Activated B cell treated with CpG ODN at 0.5 μM for 24 hours (primary cell): Measurements from ENCODE around the gene SHFL. TPM values are rescaled to one million over a fixed set of nuclear protein-coding genes. Genes with fewer than 3 reads are reported as not detected.

Experiments used
- ATAC-seq: fragments of 200-7000 bp; cut with Tn5 transposase; one replicate; pipeline ENCODE4 v1.10.0; 2021; ENCODE audit warnings: low read depth, mild to moderate bottlenecking, moderate library complexity
- CTCF ChIA-PET: fragments of 350-600 bp; sonication (Branson Sonifier 250); formaldehyde crosslinking; loops from one replicate; lab custom pipeline; 2021; ENCODE audit warnings: antibody characterized with exemption; lab: Charles Lee
- POLR2A ChIA-PET: fragments of 350-600 bp; sonication (Branson Sonifier 250); formaldehyde crosslinking; loops from one replicate; lab custom pipeline; 2021; ENCODE audit warnings: antibody characterized with exemption; lab: Charles Lee
- DNase-seq: peaks from one replicate; pipeline ENCODE4 v3.0.0; 2022
- H3K27ac Mint-ChIP-seq: one replicate; pipeline ENCODE4 v1.8.0; 2020; ENCODE audit warnings: mixed read lengths
- H3K27me3 Mint-ChIP-seq: one replicate; pipeline ENCODE4 v1.8.0; 2021; ENCODE audit warnings: mixed read lengths
- H3K36me3 Mint-ChIP-seq: one replicate; pipeline ENCODE4 v1.8.0; 2021; ENCODE audit warnings: low read depth, mixed read lengths
- H3K4me1 Mint-ChIP-seq: one replicate; pipeline ENCODE4 v1.8.0; 2021; ENCODE audit warnings: mixed read lengths
- H3K4me3 Mint-ChIP-seq: one replicate; pipeline ENCODE4 v1.8.0; 2020; ENCODE audit warnings: mild to moderate bottlenecking, mixed read lengths
- H3K9me3 Mint-ChIP-seq: one replicate; pipeline ENCODE4 v1.8.0; 2020; ENCODE audit warnings: mixed read lengths
- intact Hi-C: fragments of 100-400 bp; cut with micrococcal nuclease; formaldehyde crosslinking; loops from one replicate; pipeline ENCODE4 v1.15.1; 2024
- total RNA-seq: library from RNA; stranded (reverse); gene quantifications from 2 replicates; pipeline ENCODE4 v1.2.3, GENCODE V29; 2022
- TF ChIP-seq, protein P1 (sequence below): fragments of 200-600 bp; IDR thresholded peaks from one replicate; pipeline ENCODE4 v1.8.0; 2022; ENCODE audit warnings: antibody characterized with exemption, mild to moderate bottlenecking

The SHFL gene
- total RNA-seq, 1 donor from 2014 or later, result 61.3 TPM

DNA sequence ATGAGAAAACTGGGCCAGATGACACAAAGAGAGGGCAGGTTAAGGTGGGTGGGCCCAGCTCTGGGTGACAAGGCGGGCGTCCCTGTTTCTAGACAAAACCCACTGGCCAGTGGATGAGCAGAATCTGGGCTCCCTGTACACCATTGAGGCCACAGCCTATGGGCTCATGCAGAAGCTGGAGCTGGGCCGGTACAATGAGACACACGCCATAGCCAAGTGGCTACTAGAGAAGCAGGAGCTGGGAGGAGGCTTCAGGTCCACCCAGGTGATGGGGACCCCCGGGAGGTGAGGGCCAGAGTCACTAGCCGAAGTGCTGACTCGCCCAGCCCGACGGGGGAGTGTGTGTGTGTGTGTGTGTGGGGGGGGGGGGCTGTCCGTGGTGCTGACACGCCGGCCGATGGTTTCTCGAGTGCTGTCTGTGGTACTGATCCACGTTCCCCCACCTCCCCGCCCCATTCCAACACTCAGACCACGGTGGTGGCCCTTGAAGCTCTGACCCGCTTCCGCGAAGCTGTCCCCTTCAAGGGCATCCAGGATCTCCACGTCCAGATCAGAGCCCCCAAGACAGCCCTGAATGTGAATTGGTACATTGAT is 24.3 kb upstream of the SHFL start:
- POLR2A ChIA-PET, result no interaction called here
- CTCF ChIA-PET, result no interaction called here
- intact Hi-C loops, result no loop called here
- peaks cover 17% of the 10 kb centered on the region for H3K27me3 Mint-ChIP-seq
- ATAC-seq (no peak), DNase-seq (no peak)
- H3K4me1 Mint-ChIP-seq, result no peaks in the 10 kb centered on the region
- no peaks in the 10 kb centered on the region for H3K9me3 Mint-ChIP-seq
- H3K27ac Mint-ChIP-seq, result no peak overlapping the region
- H3K4me3 Mint-ChIP-seq, result no peak overlapping the region
- TF ChIP-seq, protein P1, sequence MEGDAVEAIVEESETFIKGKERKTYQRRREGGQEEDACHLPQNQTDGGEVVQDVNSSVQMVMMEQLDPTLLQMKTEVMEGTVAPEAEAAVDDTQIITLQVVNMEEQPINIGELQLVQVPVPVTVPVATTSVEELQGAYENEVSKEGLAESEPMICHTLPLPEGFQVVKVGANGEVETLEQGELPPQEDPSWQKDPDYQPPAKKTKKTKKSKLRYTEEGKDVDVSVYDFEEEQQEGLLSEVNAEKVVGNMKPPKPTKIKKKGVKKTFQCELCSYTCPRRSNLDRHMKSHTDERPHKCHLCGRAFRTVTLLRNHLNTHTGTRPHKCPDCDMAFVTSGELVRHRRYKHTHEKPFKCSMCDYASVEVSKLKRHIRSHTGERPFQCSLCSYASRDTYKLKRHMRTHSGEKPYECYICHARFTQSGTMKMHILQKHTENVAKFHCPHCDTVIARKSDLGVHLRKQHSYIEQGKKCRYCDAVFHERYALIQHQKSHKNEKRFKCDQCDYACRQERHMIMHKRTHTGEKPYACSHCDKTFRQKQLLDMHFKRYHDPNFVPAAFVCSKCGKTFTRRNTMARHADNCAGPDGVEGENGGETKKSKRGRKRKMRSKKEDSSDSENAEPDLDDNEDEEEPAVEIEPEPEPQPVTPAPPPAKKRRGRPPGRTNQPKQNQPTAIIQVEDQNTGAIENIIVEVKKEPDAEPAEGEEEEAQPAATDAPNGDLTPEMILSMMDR, result no peak
- H3K36me3 Mint-ChIP-seq, result no peaks in the 10 kb centered on the region

DNA sequence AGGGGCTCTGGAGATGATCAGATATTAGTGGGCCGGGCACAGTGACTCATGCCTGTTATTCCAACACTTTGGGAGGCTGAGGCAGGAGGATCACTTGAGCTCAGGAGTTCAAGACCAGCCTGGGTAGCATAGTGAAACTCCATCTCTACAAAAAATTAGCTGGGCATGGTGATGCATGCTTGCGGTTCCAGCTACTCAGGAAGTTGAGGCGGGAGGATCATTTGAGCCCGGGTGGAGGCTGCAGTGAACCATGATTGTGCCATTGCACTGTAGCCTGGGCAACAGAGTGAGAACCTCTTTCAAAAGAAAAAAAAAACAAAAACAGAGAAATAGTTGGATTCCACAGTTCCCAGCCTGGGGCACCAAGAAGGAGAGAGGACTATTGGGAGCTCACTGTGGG is 17.9 kb upstream of the SHFL start:
- Mint-ChIP-seq H3K9me3 (no peaks in the 10 kb centered on the region), H3K36me3 (no peaks in the 10 kb centered on the region), H3K27ac (no peak overlapping the region), H3K4me3 (no peak overlapping the region), H3K27me3 (peaks cover 9% of the 10 kb centered on the region), H3K4me1 (no peaks in the 10 kb centered on the region)
- DNase-seq (no peak), ATAC-seq (no peak)
- ChIA-PET CTCF (no interaction called here), POLR2A (no interaction called here)
- TF ChIP-seq, protein P1, result no peak
- intact Hi-C loops, result no loop called here

- H3K4me1 Mint-ChIP-seq, result no peaks in the 10 kb centered on the region
- TF ChIP-seq, protein P1, result no peak
- peaks cover 7% of the 10 kb centered on the region for H3K27me3 Mint-ChIP-seq
- CTCF ChIA-PET, result no interaction called here
- POLR2A ChIA-PET, result no interaction called here
- DNase-seq (no peak), ATAC-seq (no peak)
- H3K9me3 Mint-ChIP-seq, result no peaks in the 10 kb centered on the region
- H3K36me3 Mint-ChIP-seq, result no peaks in the 10 kb centered on the region
- intact Hi-C loops, result no loop called here
- no peak overlapping the region for H3K4me3 Mint-ChIP-seq
- H3K27ac Mint-ChIP-seq, result no peak overlapping the region
Measured at GRCh38 chr19:10069046-10069445, 17.1 kb upstream of the SHFL start.

GRCh38 chr19:10070730-10071446 is 15.2 kb upstream of the SHFL start:
- ChIA-PET CTCF (no interaction called here), POLR2A (no interaction called here)
- H3K36me3 Mint-ChIP-seq, result no peaks in the 10 kb centered on the region
- TF ChIP-seq, protein P1, result no peak
- H3K4me1 Mint-ChIP-seq, result no peaks in the 10 kb centered on the region
- H3K9me3 Mint-ChIP-seq, result no peaks in the 10 kb centered on the region
- no peak overlapping the region for H3K27ac Mint-ChIP-seq
- ATAC-seq, result no peak
- no peak for DNase-seq
- intact Hi-C loops, result no loop called here
- no peak overlapping the region for H3K4me3 Mint-ChIP-seq
- peaks cover 7% of the 10 kb centered on the region for H3K27me3 Mint-ChIP-seq

DNA sequence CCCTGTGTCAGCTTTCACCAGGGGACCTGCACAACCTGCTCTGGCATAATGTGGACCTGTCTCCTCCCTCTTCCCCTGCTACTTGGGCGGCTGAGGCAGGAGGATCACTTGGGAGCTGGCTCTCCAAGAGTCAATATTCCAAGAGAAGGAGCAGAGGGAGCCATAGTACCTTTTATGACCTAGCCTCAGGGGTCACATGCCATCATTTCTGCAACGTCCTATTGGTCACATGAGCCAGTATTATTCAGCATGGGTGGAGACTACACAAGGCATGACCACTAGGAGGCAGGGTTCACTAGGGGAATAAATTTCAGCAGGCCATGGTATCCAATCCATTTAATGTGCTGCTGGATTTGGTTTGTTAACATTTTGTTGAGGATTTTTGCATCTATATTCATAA is 12.0 kb upstream of the SHFL start:
- Mint-ChIP-seq H3K4me3 (no peak overlapping the region), H3K9me3 (peaks cover 3% of the 10 kb centered on the region), H3K4me1 (no peaks in the 10 kb centered on the region), H3K36me3 (no peaks in the 10 kb centered on the region), H3K27me3 (peaks cover under 1% of the 10 kb centered on the region), H3K27ac (no peak overlapping the region)
- POLR2A ChIA-PET, result interaction anchor here (0.6 kb wide), 1 partner anchor 62 kb away, joined by 4 read pairs; no protein-coding TSS in a partner anchor
- TF ChIP-seq, protein P1, result no peak
- peak; percentile 52 for ATAC-seq
- no peak for DNase-seq
- intact Hi-C loops, result loop anchor here (1.0 kb wide), 1 partner anchor 39 kb away; no protein-coding TSS in a partner anchor
- CTCF ChIA-PET, result interaction anchor here (1.6 kb wide), 1 partner anchor 176 kb away, joined by 3 read pairs; no protein-coding TSS in a partner anchor
